Measurements from ENCODE around the gene HNRNPM. TPM values are rescaled to one million over a fixed set of nuclear protein-coding genes. Genes with fewer than 3 reads are reported as not detected.

Gene HNRNPM
- total and polyA plus RNA-seq, 2 donors (not counting 1 experiment from before 2014, with no cell fraction given): 137 to 221 TPM

DNA sequence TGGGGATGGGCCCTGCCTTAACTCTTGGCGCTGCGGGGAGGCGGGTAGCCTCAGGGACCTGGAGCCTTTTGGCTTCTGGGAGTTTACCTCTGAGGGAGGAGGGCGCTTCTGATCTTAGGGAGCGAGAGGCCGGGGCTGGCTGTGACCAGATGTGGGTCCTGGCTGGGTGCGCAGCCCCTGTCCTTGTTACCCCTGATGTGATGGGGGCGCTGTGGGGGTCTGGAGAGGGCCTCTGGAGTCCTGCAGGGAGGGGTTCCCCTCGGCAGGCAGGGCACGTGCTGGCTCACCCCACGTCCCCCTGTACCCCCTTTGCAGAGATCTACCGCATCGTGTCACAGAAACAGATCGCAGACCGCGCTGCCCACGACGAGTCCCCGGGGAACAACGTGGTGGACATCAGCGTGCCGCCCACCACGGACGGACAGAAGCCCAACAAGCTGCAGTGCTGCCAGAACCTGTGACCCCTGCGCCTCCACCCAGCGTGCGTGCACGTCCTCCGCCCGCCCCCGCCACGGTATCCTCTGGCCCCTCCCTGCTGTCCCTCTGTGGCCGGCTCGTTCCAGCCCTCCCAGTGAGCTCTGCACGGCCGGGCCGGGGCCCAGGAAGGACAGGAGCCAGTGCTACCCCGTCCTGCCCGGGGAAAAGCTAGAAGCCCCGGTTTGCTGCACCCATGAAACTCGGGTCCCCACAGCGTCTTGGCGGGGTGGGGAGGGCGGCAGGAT, 41.5 kb upstream of the HNRNPM start:
- ChIA-PET POLR2A (no interaction called here), CTCF (no interaction called here)
- H3K27ac Mint-ChIP-seq: no peak overlapping the region
- Histone ChIP-seq H3K4me3 (ENCODE audit: control extremely low read depth in 1 of 5, extremely low read depth in 1 of 5, insufficient read depth in 1 of 5, low read depth in 2 of 5, low read length in 4 of 5) (no peak overlapping the region), H3K79me2 (ENCODE audit: control insufficient read depth, insufficient read depth, low read length) (peaks cover 4% of the 10 kb centered on the region), H2AFZ (ENCODE audit: insufficient read depth, low read depth, low read length, poor library complexity, severe bottlenecking) (no peak overlapping the region), H3K9ac (ENCODE audit: low read length) (no peak overlapping the region), H3K27ac (ENCODE audit: low read length in 2 of 2) (no peak overlapping the region), H3K4me1 (ENCODE audit: control insufficient read depth in 2 of 2, insufficient read depth in 2 of 2, low read length in 2 of 2) (no peaks in the 10 kb centered on the region), H3K36me3 (replicated peaks in 1 of 2; ENCODE audit: control extremely low read depth in 1 of 2, control insufficient read depth in 1 of 2, extremely low read depth in 1 of 2, insufficient read depth in 2 of 2, low read length in 1 of 2) (peaks cover 0 to 35% of the 10 kb centered on the region in 2 experiments), H3K27me3 (replicated peaks in 1 of 4; ENCODE audit: control extremely low read depth in 1 of 4, control insufficient read depth in 3 of 4, insufficient read depth in 4 of 4, low read length in 3 of 4) (no peaks in the 10 kb centered on the region), H4K20me1 (ENCODE audit: control insufficient read depth, insufficient read depth, low read length, poor library complexity, severe bottlenecking) (peaks cover 26% of the 10 kb centered on the region), H3K4me2 (replicated peaks; ENCODE audit: low read depth, low read length, poor library complexity, severe bottlenecking) (no peak overlapping the region), H3K9me3 (ENCODE audit: control extremely low read depth in 1 of 3, control insufficient read depth in 2 of 3, insufficient read depth in 1 of 3, low read length in 2 of 3) (no peaks in the 10 kb centered on the region)
- H3K4me3 Mint-ChIP-seq: no peak overlapping the region
- no peak for TF ChIP-seq EZH2 (IDR thresholded peaks at IDR 0.05; ENCODE audit: borderline replicate concordance, insufficient read depth, low read depth, low read length, poor library complexity, severe bottlenecking)
- TF ChIP-seq, protein P1, sequence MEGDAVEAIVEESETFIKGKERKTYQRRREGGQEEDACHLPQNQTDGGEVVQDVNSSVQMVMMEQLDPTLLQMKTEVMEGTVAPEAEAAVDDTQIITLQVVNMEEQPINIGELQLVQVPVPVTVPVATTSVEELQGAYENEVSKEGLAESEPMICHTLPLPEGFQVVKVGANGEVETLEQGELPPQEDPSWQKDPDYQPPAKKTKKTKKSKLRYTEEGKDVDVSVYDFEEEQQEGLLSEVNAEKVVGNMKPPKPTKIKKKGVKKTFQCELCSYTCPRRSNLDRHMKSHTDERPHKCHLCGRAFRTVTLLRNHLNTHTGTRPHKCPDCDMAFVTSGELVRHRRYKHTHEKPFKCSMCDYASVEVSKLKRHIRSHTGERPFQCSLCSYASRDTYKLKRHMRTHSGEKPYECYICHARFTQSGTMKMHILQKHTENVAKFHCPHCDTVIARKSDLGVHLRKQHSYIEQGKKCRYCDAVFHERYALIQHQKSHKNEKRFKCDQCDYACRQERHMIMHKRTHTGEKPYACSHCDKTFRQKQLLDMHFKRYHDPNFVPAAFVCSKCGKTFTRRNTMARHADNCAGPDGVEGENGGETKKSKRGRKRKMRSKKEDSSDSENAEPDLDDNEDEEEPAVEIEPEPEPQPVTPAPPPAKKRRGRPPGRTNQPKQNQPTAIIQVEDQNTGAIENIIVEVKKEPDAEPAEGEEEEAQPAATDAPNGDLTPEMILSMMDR (IDR thresholded peaks at IDR 0.05): no peak
- H3K4me1 Mint-ChIP-seq: no peaks in the 10 kb centered on the region
- intact Hi-C loops (cut with micrococcal nuclease): no loop called here
- no peaks in the 10 kb centered on the region for H3K27me3 Mint-ChIP-seq
- H3K9me3 Mint-ChIP-seq (ENCODE audit: insufficient read depth): no peaks in the 10 kb centered on the region
- 96% methylated on average over 43 of the region's 44 CpGs for WGBS (ENCODE audit: insufficient coverage)
- ATAC-seq (ENCODE audit: low read depth): no peak
- DNase-seq: no peak

DNA sequence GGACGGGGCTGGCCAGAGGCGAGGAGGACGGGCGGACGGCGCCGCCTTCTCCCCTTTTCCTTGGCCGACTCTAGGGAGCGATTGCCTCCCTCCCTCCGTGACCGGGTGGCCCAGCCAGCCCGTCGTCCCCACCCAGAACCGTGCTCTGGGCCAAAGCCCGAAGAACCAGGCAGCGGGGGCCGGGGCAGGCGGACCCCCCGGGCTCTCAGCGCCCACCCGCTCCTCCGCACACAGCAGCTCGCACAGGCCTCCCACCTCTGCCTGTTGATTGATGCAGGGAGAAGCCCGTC, 41.0 kb upstream of the HNRNPM start:
- no peak for ATAC-seq (ENCODE audit: low read depth)
- Mint-ChIP-seq H3K27me3 (no peaks in the 10 kb centered on the region), H3K4me1 (no peaks in the 10 kb centered on the region), H3K27ac (no peak overlapping the region), H3K4me3 (no peak overlapping the region), H3K9me3 (ENCODE audit: insufficient read depth) (no peaks in the 10 kb centered on the region)
- Histone ChIP-seq H4K20me1 (ENCODE audit: control insufficient read depth, insufficient read depth, low read length, poor library complexity, severe bottlenecking) (peaks cover 23% of the 10 kb centered on the region), H3K4me3 (ENCODE audit: control extremely low read depth in 1 of 5, extremely low read depth in 1 of 5, insufficient read depth in 1 of 5, low read depth in 2 of 5, low read length in 4 of 5) (no peak overlapping the region), H3K4me1 (ENCODE audit: control insufficient read depth in 2 of 2, insufficient read depth in 2 of 2, low read length in 2 of 2) (no peaks in the 10 kb centered on the region), H3K4me2 (replicated peaks; ENCODE audit: low read depth, low read length, poor library complexity, severe bottlenecking) (no peak overlapping the region), H3K9ac (ENCODE audit: low read length) (no peak overlapping the region), H3K27ac (ENCODE audit: low read length in 2 of 2) (no peak overlapping the region), H3K79me2 (ENCODE audit: control insufficient read depth, insufficient read depth, low read length) (no peaks in the 10 kb centered on the region), H2AFZ (ENCODE audit: insufficient read depth, low read depth, low read length, poor library complexity, severe bottlenecking) (no peak overlapping the region), H3K36me3 (replicated peaks in 1 of 2; ENCODE audit: control extremely low read depth in 1 of 2, control insufficient read depth in 1 of 2, extremely low read depth in 1 of 2, insufficient read depth in 2 of 2, low read length in 1 of 2) (peaks cover 0 to 35% of the 10 kb centered on the region in 2 experiments), H3K27me3 (replicated peaks in 1 of 4; ENCODE audit: control extremely low read depth in 1 of 4, control insufficient read depth in 3 of 4, insufficient read depth in 4 of 4, low read length in 3 of 4) (no peaks in the 10 kb centered on the region), H3K9me3 (ENCODE audit: control extremely low read depth in 1 of 3, control insufficient read depth in 2 of 3, insufficient read depth in 1 of 3, low read length in 2 of 3) (no peaks in the 10 kb centered on the region)
- WGBS (ENCODE audit: insufficient coverage): 95% methylated on average over 24 of the region's 24 CpGs
- intact Hi-C loops (cut with micrococcal nuclease): no loop called here
- no peak for DNase-seq
- ChIA-PET POLR2A (no interaction called here), CTCF (no interaction called here)
- TF ChIP-seq, protein P1 (IDR thresholded peaks at IDR 0.05): no peak
- TF ChIP-seq EZH2 (IDR thresholded peaks at IDR 0.05; ENCODE audit: borderline replicate concordance, insufficient read depth, low read depth, low read length, poor library complexity, severe bottlenecking): no peak

Measured in B cell (primary cell).